ACC112 (cell line): ENCODE measurements around the gene BBOX1.
"Not testable (repeated sequence)": the region's sequence is repeated elsewhere in the genome, so short reads cannot be mapped to it uniquely, and the experiment has no call there.

Source experiments
- H2AFZ ChIP-seq: fragments of 200-600 bp; sonication (generic); one replicate; pipeline ENCODE4 v1.6.0; 2017; ENCODE audit warnings: antibody characterized with exemption, low read length; ENCODE audit not compliant: unreplicated experiment
- H3K27ac ChIP-seq: fragments of 200-600 bp; sonication (generic); 2 replicates; pipeline ENCODE4 v1.5.1; 2014; ENCODE audit warnings: low read depth, mild to moderate bottlenecking, antibody characterized with exemption, low read length, moderate library complexity
- H3K27me3 ChIP-seq: fragments of 200-600 bp; sonication (generic); 2 replicates; pipeline ENCODE4 v1.6.1; 2014; ENCODE audit warnings: mild to moderate bottlenecking, antibody characterized with exemption, low read length, moderate library complexity, mixed read lengths; ENCODE audit not compliant: insufficient read depth
- H3K36me3 ChIP-seq: fragments of 200-600 bp; sonication (generic); 2 replicates; pipeline ENCODE4 v1.6.1; 2016; ENCODE audit warnings: mild to moderate bottlenecking, antibody characterized with exemption, low read length, moderate library complexity, mixed read lengths; ENCODE audit not compliant: insufficient read depth
- H3K4me1 ChIP-seq: fragments of 200-600 bp; sonication (generic); one replicate; pipeline ENCODE4 v1.6.1; 2016; ENCODE audit warnings: low read length, mixed read lengths; ENCODE audit not compliant: insufficient read depth, unreplicated experiment, control insufficient read depth
- H3K4me3 ChIP-seq: fragments of 200-600 bp; sonication (generic); 2 replicates; pipeline ENCODE4 v1.5.1; 2014; ENCODE audit warnings: mild to moderate bottlenecking, low read depth, low read length
- H3K79me2 ChIP-seq: fragments of 200-600 bp; sonication (generic); one replicate; pipeline ENCODE4 v1.6.0; 2016; ENCODE audit warnings: low read length; ENCODE audit not compliant: control insufficient read depth, unreplicated experiment, insufficient read depth

The BBOX1 gene

DNA sequence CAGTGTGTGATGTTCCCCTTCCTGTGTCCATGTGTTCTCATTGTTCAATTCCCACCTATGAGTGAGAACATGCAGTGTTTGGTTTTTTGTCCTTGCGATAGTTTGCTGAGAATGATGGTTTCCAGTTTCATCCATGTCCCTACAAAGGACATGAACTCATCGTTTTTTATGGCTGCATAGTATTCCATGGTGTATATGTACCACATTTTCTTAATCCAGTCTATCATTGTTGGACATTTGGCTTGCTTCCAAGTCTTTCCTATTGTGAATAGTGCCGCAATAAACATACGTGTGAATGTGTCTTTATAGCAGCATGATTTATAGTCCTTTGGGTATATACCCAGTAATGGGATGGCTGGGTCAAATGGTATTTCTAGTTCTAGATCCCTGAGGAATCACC lies 134.9 kb downstream of the BBOX1 start:
- peaks cover 12% of the 10 kb centered on the region; the same call in 1 of the 2 replicates for H3K27me3 ChIP-seq
- not testable (repeated sequence) for H3K4me1 ChIP-seq, H2AFZ ChIP-seq, H3K27ac ChIP-seq, H3K4me3 ChIP-seq, H3K79me2 ChIP-seq, H3K36me3 ChIP-seq
